Left kidney (tissue), 2 donors: ENCODE data around the gene RAI14. TPM values are rescaled to one million over a fixed set of nuclear protein-coding genes. Genes with fewer than 3 reads are reported as not detected.

Experiments
- DNase-seq: peaks from one replicate; pipeline ENCODE4 v3.0.0-alpha.2; 2013
- polyA plus RNA-seq: library from polyadenylated mRNA; unstranded; fragments of 120-200 nt; gene quantifications from one replicate; pipeline ENCODE4 v1.2.1, GENCODE V29; 2013; ENCODE audit not compliant: insufficient read length

RAI14 gene
- polyA plus RNA-seq, 1 donor = 102 TPM

- no peak for DNase-seq
Measured at GRCh38 chr5:34847552-34847951, 191.4 kb downstream of the RAI14 start.

GRCh38 chr5:34848230-34848629, 192.1 kb downstream of the RAI14 start:
- DNase-seq = no peak

- DNase-seq = no peak
Measured at GRCh38 chr5:34849253-34849652, 193.1 kb downstream of the RAI14 start.

GRCh38 chr5:34854459-34855174, 198.5 kb downstream of the RAI14 start:
- DNase-seq = no peak

- DNase-seq = no peak
Measured at GRCh38 chr5:34857161-34857560, 201.0 kb downstream of the RAI14 start.

- DNase-seq = no peak
Measured at GRCh38 chr5:34857894-34858293, 201.8 kb downstream of the RAI14 start.

- DNase-seq = no peak
Measured at GRCh38 chr5:34858790-34859189, 202.7 kb downstream of the RAI14 start.

- no peak for DNase-seq
Measured at GRCh38 chr5:34859253-34859652, 203.1 kb downstream of the RAI14 start.

GRCh38 chr5:34863946-34864345, 207.8 kb downstream of the RAI14 start:
- DNase-seq = no peak

- no peak for DNase-seq
Measured at GRCh38 chr5:34865091-34865490, 209.0 kb downstream of the RAI14 start.

- DNase-seq = no peak
Measured at GRCh38 chr5:34866989-34867471, 210.9 kb downstream of the RAI14 start.

GRCh38 chr5:34867660-34868059, 211.5 kb downstream of the RAI14 start:
- DNase-seq = no peak

GRCh38 chr5:34868791-34869190, 212.7 kb downstream of the RAI14 start:
- DNase-seq = no peak

- DNase-seq = no peak
Measured at GRCh38 chr5:34869256-34869655, 213.1 kb downstream of the RAI14 start.

- no peak for DNase-seq
Measured at GRCh38 chr5:34870382-34870781, 214.3 kb downstream of the RAI14 start.

- no peak for DNase-seq
Measured at GRCh38 chr5:34876275-34876674, 220.1 kb downstream of the RAI14 start.

- no peak for DNase-seq
Measured at GRCh38 chr5:34881246-34881645, 225.1 kb downstream of the RAI14 start.

Other genes with a start within 250 kb of the RAI14 start
- gene TTC23L, start 182.8 kb downstream of the RAI14 start, polyA plus RNA-seq = 5.0 TPM